ENCODE results near the gene DVL3.
A peak's percentile ranks its signal among the peaks of the same experiment; 100 is the strongest.
"Not testable (repeated sequence)": the region's sequence is repeated elsewhere in the genome, so short reads cannot be mapped to it uniquely, and the experiment has no call there.

DVL3 gene

GRCh38 chr3:184155644-184156521 lies 706 bp downstream of the DVL3 start:
- under 1% methylated on average over 46 of the region's 47 CpGs for WGBS
- Histone ChIP-seq H3K27me3 (ENCODE audit: insufficient read depth, low read length) (no peaks in the 10 kb centered on the region), H3K27ac (ENCODE audit: low read depth, low read length) (peak overlapping the region; percentile 84), H3K4me3 (ENCODE audit: low read length) (peak overlapping the region; percentile 88), H3K9ac (ENCODE audit: low read depth, low read length) (peak overlapping the region; percentile 78), H3K9me3 (ENCODE audit: insufficient read depth, low read depth, low read length) (no peaks in the 10 kb centered on the region), H3K4me1 (ENCODE audit: insufficient read depth, low read length) (peaks cover 9% of the 10 kb centered on the region; the same call in 1 of the 2 replicates), H3K36me3 (ENCODE audit: insufficient read depth, low read length) (peaks cover 6% of the 10 kb centered on the region; the same call in 1 of the 2 replicates)

- peaks cover 6% of the 10 kb centered on the region; the same call in 1 of the 2 replicates for H3K36me3 ChIP-seq (ENCODE audit: insufficient read depth, low read length)
- WGBS: 4% methylated on average over 5 of the region's 6 CpGs
- H3K4me1 ChIP-seq (ENCODE audit: insufficient read depth, low read length): peaks cover 9% of the 10 kb centered on the region; the same call in 1 of the 2 replicates
- H3K27ac ChIP-seq (ENCODE audit: low read depth, low read length): peak overlapping the region; percentile 84
- no peaks in the 10 kb centered on the region for H3K9me3 ChIP-seq (ENCODE audit: insufficient read depth, low read depth, low read length)
- H3K27me3 ChIP-seq (ENCODE audit: insufficient read depth, low read length): no peaks in the 10 kb centered on the region
- peak overlapping the region; percentile 88 for H3K4me3 ChIP-seq (ENCODE audit: low read length)
- H3K9ac ChIP-seq (ENCODE audit: low read depth, low read length): peak overlapping the region; percentile 44
These were observed 1.4 kb downstream of the DVL3 start for GRCh38 chr3:184156522-184156955.

- peak overlapping the region; percentile 88 for H3K4me3 ChIP-seq (ENCODE audit: low read length)
- no peaks in the 10 kb centered on the region for H3K9me3 ChIP-seq (ENCODE audit: insufficient read depth, low read depth, low read length)
- peaks cover 10% of the 10 kb centered on the region; the same call in 1 of the 2 replicates for H3K36me3 ChIP-seq (ENCODE audit: insufficient read depth, low read length)
- H3K27me3 ChIP-seq (ENCODE audit: insufficient read depth, low read length): no peaks in the 10 kb centered on the region
- no peak overlapping the region for H3K27ac ChIP-seq (ENCODE audit: low read depth, low read length)
- peaks cover 9% of the 10 kb centered on the region; the same call in 1 of the 2 replicates for H3K4me1 ChIP-seq (ENCODE audit: insufficient read depth, low read length)
- H3K9ac ChIP-seq (ENCODE audit: low read depth, low read length): peak overlapping the region; percentile 44
These were observed 2.0 kb downstream of the DVL3 start for GRCh38 chr3:184157206-184157605.

- H3K9ac ChIP-seq (ENCODE audit: low read depth, low read length): no peak overlapping the region
- 92% methylated on average over 4 of the region's 4 CpGs for WGBS
These were observed 3.2 kb downstream of the DVL3 start for GRCh38 chr3:184158404-184158803.

GRCh38 chr3:184160456-184160855 lies 5.3 kb downstream of the DVL3 start:
- Histone ChIP-seq H3K9ac (ENCODE audit: low read depth, low read length) (no peak overlapping the region), H3K9me3 (ENCODE audit: insufficient read depth, low read depth, low read length) (no peaks in the 10 kb centered on the region), H3K4me1 (ENCODE audit: insufficient read depth, low read length) (peaks cover 9% of the 10 kb centered on the region; the same call in 1 of the 2 replicates), H3K4me3 (ENCODE audit: low read length) (no peak overlapping the region), H3K27me3 (ENCODE audit: insufficient read depth, low read length) (no peaks in the 10 kb centered on the region), H3K36me3 (ENCODE audit: insufficient read depth, low read length) (peaks cover 33% of the 10 kb centered on the region), H3K27ac (ENCODE audit: low read depth, low read length) (no peak overlapping the region)
- 84% methylated on average over 2 of the region's 2 CpGs for WGBS

More at GRCh38 chr3:184158404-184158803, 3.2 kb downstream of the DVL3 start:
- H3K9me3 ChIP-seq (ENCODE audit: insufficient read depth, low read depth, low read length): no peaks in the 10 kb centered on the region
- no peak overlapping the region for H3K4me3 ChIP-seq (ENCODE audit: low read length)
- no peaks in the 10 kb centered on the region for H3K27me3 ChIP-seq (ENCODE audit: insufficient read depth, low read length)
- H3K27ac ChIP-seq (ENCODE audit: low read depth, low read length): no peak overlapping the region
- H3K4me1 ChIP-seq (ENCODE audit: insufficient read depth, low read length): peaks cover 9% of the 10 kb centered on the region; the same call in 1 of the 2 replicates
- H3K36me3 ChIP-seq (ENCODE audit: insufficient read depth, low read length): peaks cover 12% of the 10 kb centered on the region; the same call in 1 of the 2 replicates

- H3K9ac ChIP-seq (ENCODE audit: low read depth, low read length); H3K27ac ChIP-seq (ENCODE audit: low read depth, low read length); H3K27me3 ChIP-seq (ENCODE audit: insufficient read depth, low read length); H3K9me3 ChIP-seq (ENCODE audit: insufficient read depth, low read depth, low read length); H3K4me1 ChIP-seq (ENCODE audit: insufficient read depth, low read length); H3K4me3 ChIP-seq (ENCODE audit: low read length): not testable (repeated sequence)
- peaks cover 55% of the 10 kb centered on the region for H3K36me3 ChIP-seq (ENCODE audit: insufficient read depth, low read length)
- WGBS: 96% methylated on average over 8 of the region's 8 CpGs
These were observed 7.4 kb downstream of the DVL3 start for GRCh38 chr3:184162571-184163070.

GRCh38 chr3:184164648-184165330 lies 9.6 kb downstream of the DVL3 start:
- H3K36me3 ChIP-seq (ENCODE audit: insufficient read depth, low read length): peaks cover 72% of the 10 kb centered on the region
- H3K9ac ChIP-seq (ENCODE audit: low read depth, low read length): no peak overlapping the region
- no peak overlapping the region for H3K27ac ChIP-seq (ENCODE audit: low read depth, low read length)
- no peaks in the 10 kb centered on the region for H3K27me3 ChIP-seq (ENCODE audit: insufficient read depth, low read length)
- WGBS: 94% methylated on average over 15 of the region's 16 CpGs
- no peaks in the 10 kb centered on the region for H3K4me1 ChIP-seq (ENCODE audit: insufficient read depth, low read length)
- no peak overlapping the region for H3K4me3 ChIP-seq (ENCODE audit: low read length)
- no peaks in the 10 kb centered on the region for H3K9me3 ChIP-seq (ENCODE audit: insufficient read depth, low read depth, low read length)

GRCh38 chr3:184165543-184165942 lies 10.4 kb downstream of the DVL3 start:
- Histone ChIP-seq H3K27ac (ENCODE audit: low read depth, low read length) (no peak overlapping the region), H3K4me1 (ENCODE audit: insufficient read depth, low read length) (no peaks in the 10 kb centered on the region), H3K27me3 (ENCODE audit: insufficient read depth, low read length) (no peaks in the 10 kb centered on the region), H3K4me3 (ENCODE audit: low read length) (no peak overlapping the region), H3K9me3 (ENCODE audit: insufficient read depth, low read depth, low read length) (no peaks in the 10 kb centered on the region), H3K36me3 (ENCODE audit: insufficient read depth, low read length) (peaks cover 73% of the 10 kb centered on the region), H3K9ac (ENCODE audit: low read depth, low read length) (no peak overlapping the region)
- WGBS: 93% methylated on average over 3 of the region's 3 CpGs

- Histone ChIP-seq H3K27ac (ENCODE audit: low read depth, low read length) (no peak overlapping the region), H3K9ac (ENCODE audit: low read depth, low read length) (no peak overlapping the region), H3K4me1 (ENCODE audit: insufficient read depth, low read length) (no peaks in the 10 kb centered on the region), H3K4me3 (ENCODE audit: low read length) (no peak overlapping the region), H3K27me3 (ENCODE audit: insufficient read depth, low read length) (no peaks in the 10 kb centered on the region), H3K9me3 (ENCODE audit: insufficient read depth, low read depth, low read length) (no peaks in the 10 kb centered on the region), H3K36me3 (ENCODE audit: insufficient read depth, low read length) (peaks cover 83% of the 10 kb centered on the region)
- WGBS: 99% methylated on average over 6 of the region's 6 CpGs
These were observed 11.5 kb downstream of the DVL3 start for GRCh38 chr3:184166671-184167070.

- no peaks in the 10 kb centered on the region for H3K27me3 ChIP-seq (ENCODE audit: insufficient read depth, low read length)
- no peak overlapping the region for H3K9ac ChIP-seq (ENCODE audit: low read depth, low read length)
- no peak overlapping the region for H3K4me3 ChIP-seq (ENCODE audit: low read length)
- no peak overlapping the region for H3K27ac ChIP-seq (ENCODE audit: low read depth, low read length)
- peaks cover 87% of the 10 kb centered on the region for H3K36me3 ChIP-seq (ENCODE audit: insufficient read depth, low read length)
- no peaks in the 10 kb centered on the region for H3K9me3 ChIP-seq (ENCODE audit: insufficient read depth, low read depth, low read length)
- no peaks in the 10 kb centered on the region for H3K4me1 ChIP-seq (ENCODE audit: insufficient read depth, low read length)
- WGBS: 97% methylated on average over 8 of the region's 8 CpGs
These were observed 12.6 kb downstream of the DVL3 start for GRCh38 chr3:184167786-184168185.

All from HUES64 (cell line).